ENCODE results near the gene FLT4.

DNA sequence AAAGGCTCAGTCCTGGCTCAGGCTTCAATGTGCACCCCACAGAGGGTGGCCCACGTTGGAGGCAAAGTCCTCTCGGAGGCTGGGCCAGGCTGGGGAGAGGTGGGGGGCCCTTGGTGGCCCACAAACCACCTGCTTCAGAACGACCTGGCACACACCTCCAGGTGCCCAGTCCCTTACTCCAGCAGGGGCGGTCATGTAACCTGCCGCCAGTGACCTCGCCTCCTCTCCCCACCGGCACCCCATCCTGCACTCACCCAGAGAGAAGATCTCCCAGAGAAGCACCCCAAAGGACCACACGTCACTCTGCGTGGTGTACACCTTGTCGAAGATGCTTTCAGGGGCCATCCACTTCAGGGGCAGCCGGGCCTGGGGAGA, 35.6 kb downstream of the FLT4 start:
- TF ChIP-seq GABPA (IDR thresholded peaks at IDR 0.05 in 1 of 2, conservative IDR thresholded peaks at IDR 0.05 in 1 of 2): no peak
- TF ChIP-seq, protein P1, sequence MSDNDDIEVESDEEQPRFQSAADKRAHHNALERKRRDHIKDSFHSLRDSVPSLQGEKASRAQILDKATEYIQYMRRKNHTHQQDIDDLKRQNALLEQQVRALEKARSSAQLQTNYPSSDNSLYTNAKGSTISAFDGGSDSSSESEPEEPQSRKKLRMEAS (IDR thresholded peaks at IDR 0.05): no peak
- TF ChIP-seq EGR1 (IDR thresholded peaks at IDR 0.05; ENCODE audit: low read depth in 2 of 2): no peak
- no peak for TF ChIP-seq YY1 (IDR thresholded peaks at IDR 0.05)
- no peak for TF ChIP-seq JUND (IDR thresholded peaks at IDR 0.05)
- TF ChIP-seq CTCF (IDR thresholded peaks at IDR 0.05; ENCODE audit: low read depth, low read length, missing input control): no peak
- TF ChIP-seq TAF1 (conservative IDR thresholded peaks at IDR 0.05): no peak

All from liver (tissue), 3 donors.